HG03045 (cell line): Measurements from ENCODE around the gene SLIT1.

ENCODE experiments used
- ATAC-seq: cut with Tn5 transposase; IDR thresholded peaks from one replicate; pipeline ENCODE4 v1.9.1; 2021; ENCODE audit warnings: mild to moderate bottlenecking, moderate library complexity; ENCODE audit not compliant: unreplicated experiment

Gene SLIT1

GRCh38 chr10:97185326-97186058 lies at the start of gene SLIT1:
Gene SLIT1, minus strand, starts transcription at chr10:97185959. Its CDS starts 285 bp downstream, at chr10:97185674.
- ATAC-seq: no peak

GRCh38 chr10:97235353-97235752 lies 49.6 kb upstream of the SLIT1 start:
- no peak for ATAC-seq

- ATAC-seq: no peak
These were observed 48.6 kb upstream of the SLIT1 start for GRCh38 chr10:97234400-97234799.

GRCh38 chr10:97230146-97230545 lies 44.4 kb upstream of the SLIT1 start:
- ATAC-seq: no peak

- no peak for ATAC-seq
These were observed 43.7 kb upstream of the SLIT1 start for GRCh38 chr10:97229322-97230015.

- ATAC-seq: no peak
These were observed 43.0 kb upstream of the SLIT1 start for GRCh38 chr10:97228775-97229157.

GRCh38 chr10:97228130-97228774 lies 42.5 kb upstream of the SLIT1 start:
- ATAC-seq: no peak

GRCh38 chr10:97226398-97226797 lies 40.6 kb upstream of the SLIT1 start:
- no peak for ATAC-seq

GRCh38 chr10:97224483-97225435 lies 39.0 kb upstream of the SLIT1 start:
- ATAC-seq: no peak

- ATAC-seq: no peak
These were observed 36.7 kb upstream of the SLIT1 start for GRCh38 chr10:97222326-97222961.

GRCh38 chr10:97220355-97220754 lies 34.6 kb upstream of the SLIT1 start:
- no peak for ATAC-seq

GRCh38 chr10:97217299-97217698 lies 31.5 kb upstream of the SLIT1 start:
- ATAC-seq: no peak

- ATAC-seq: no peak
These were observed 30.0 kb upstream of the SLIT1 start for GRCh38 chr10:97215619-97216260.

GRCh38 chr10:97213431-97213830 lies 27.7 kb upstream of the SLIT1 start:
- no peak for ATAC-seq

- no peak for ATAC-seq
These were observed 25.5 kb upstream of the SLIT1 start for GRCh38 chr10:97211229-97211628.

GRCh38 chr10:97210543-97210960 lies 24.8 kb upstream of the SLIT1 start:
- no peak for ATAC-seq

- ATAC-seq: no peak
These were observed 22.1 kb upstream of the SLIT1 start for GRCh38 chr10:97207756-97208346.

- no peak for ATAC-seq
These were observed 21.4 kb upstream of the SLIT1 start for GRCh38 chr10:97207131-97207530.
